Mesodermal cell (in vitro differentiated cells): Measurements from ENCODE around the gene SDHA.
"Not testable (repeated sequence)": the region's sequence is repeated elsewhere in the genome, so short reads cannot be mapped to it uniquely, and the experiment has no call there.

ENCODE experiments used
- H3K27ac ChIP-seq: 2 replicates; pipeline ENCODE4 v1.7.0; 2013; ENCODE audit warnings: mild to moderate bottlenecking, low read depth, low read length, moderate library complexity; ENCODE audit not compliant: severe bottlenecking
- H3K36me3 ChIP-seq: 2 replicates; pipeline ENCODE4 v1.7.1; 2013; ENCODE audit warnings: mild to moderate bottlenecking, low read length, moderate library complexity; ENCODE audit not compliant: control insufficient read depth, insufficient read depth
- H3K4me1 ChIP-seq: one replicate; pipeline ENCODE4 v1.7.1; 2013; ENCODE audit warnings: mild to moderate bottlenecking, low read length; ENCODE audit not compliant: insufficient read depth, control insufficient read depth, poor library complexity, severe bottlenecking
- H3K4me3 ChIP-seq: 2 replicates; pipeline ENCODE4 v1.7.0; 2013; ENCODE audit warnings: low read length, control low read depth, mild to moderate bottlenecking; ENCODE audit not compliant: insufficient read depth, poor library complexity, severe bottlenecking; ENCODE audit errors: extremely low read depth
- H3K9me3 ChIP-seq: 2 replicates; pipeline ENCODE4 v1.7.1; 2013; ENCODE audit warnings: mild to moderate bottlenecking, low read length, moderate library complexity; ENCODE audit not compliant: control insufficient read depth
- WGBS, 2 experiments: methylation state at CpG; one replicate each; pipeline ENCODE4 v1.1.5; 2013; ENCODE audit warnings: missing lambda C conversion rate in 2 of 2; ENCODE audit not compliant: insufficient coverage in 2 of 2; 5-methylcytosine and 5-hydroxymethylcytosine counted together

SDHA gene

DNA sequence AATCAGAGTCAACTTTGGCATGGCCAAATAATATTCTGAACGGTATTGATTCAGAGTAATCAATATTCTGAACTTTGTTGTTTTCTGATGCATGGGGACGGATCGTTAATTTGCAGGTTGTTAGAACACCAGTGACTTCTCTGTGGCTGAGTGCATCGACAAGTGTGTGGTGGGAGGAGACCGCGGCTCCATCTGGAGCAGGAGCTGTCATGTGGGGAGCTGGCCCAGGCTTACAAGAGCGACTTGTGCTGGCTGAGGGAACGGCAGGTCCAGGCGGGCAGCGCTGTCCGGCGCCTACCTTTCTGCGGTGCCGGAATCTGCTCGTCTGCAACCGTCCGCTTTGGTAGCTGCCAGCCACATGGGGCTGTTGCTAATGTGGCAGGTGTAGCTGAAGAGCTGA, 9.3 kb downstream of the SDHA start:
- not testable (repeated sequence) for H3K4me1 ChIP-seq, H3K27ac ChIP-seq, H3K9me3 ChIP-seq, H3K4me3 ChIP-seq
- peaks cover 75% of the 10 kb centered on the region for H3K36me3 ChIP-seq
- WGBS, 2 experiments: 90 to 93% methylated on average over 4 to 5 of the region's 17 CpGs

DNA sequence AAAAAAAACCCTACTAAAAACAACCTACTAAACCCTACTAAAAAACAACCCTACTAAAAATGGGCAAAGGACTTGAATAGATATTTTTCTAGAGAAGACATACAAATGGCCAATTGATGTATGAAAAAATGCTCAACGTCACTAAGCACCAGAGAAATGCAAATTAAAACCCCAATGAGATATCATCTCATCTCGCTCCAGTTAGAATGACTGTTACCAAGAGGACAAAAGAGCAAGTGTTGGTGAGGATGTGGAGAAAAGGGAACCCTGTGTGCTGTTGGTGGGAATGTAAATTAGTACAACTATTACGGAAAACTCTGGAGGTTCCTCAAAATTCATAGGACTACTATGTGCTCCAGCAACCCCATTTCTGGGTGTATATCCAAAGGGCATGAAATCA, 10.8 kb downstream of the SDHA start:
- Histone ChIP-seq H3K36me3 (peaks cover 81% of the 10 kb centered on the region), H3K4me3 (no peak overlapping the region), H3K27ac (no peak overlapping the region), H3K9me3 (no peaks in the 10 kb centered on the region), H3K4me1 (no peaks in the 10 kb centered on the region)
- 60 to 67% methylated on average over 1 of the region's 3 CpGs for WGBS, 2 experiments

DNA sequence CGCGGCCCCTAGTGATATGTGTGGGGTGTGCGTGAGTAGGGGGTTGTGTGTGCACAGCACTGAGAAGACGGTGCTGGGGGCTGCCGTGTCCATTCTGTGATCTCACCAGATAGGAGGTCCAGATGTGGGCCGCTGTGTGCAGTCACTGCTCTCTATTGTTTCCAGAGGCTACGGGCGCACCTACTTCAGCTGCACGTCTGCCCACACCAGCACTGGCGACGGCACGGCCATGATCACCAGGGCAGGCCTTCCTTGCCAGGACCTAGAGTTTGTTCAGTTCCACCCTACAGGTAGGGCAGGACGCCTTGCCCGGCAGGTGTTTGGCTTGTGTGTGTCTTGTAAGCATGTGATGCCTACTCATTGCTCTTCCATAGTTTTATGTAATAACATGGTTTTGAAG, 12.6 kb downstream of the SDHA start:
- 94 to 96% methylated on average over 7 to 11 of the region's 14 CpGs for WGBS, 2 experiments
- H3K4me1 ChIP-seq: no peaks in the 10 kb centered on the region
- no peak overlapping the region for H3K27ac ChIP-seq
- H3K9me3 ChIP-seq: no peaks in the 10 kb centered on the region
- peaks cover 80% of the 10 kb centered on the region for H3K36me3 ChIP-seq
- no peak overlapping the region for H3K4me3 ChIP-seq

DNA sequence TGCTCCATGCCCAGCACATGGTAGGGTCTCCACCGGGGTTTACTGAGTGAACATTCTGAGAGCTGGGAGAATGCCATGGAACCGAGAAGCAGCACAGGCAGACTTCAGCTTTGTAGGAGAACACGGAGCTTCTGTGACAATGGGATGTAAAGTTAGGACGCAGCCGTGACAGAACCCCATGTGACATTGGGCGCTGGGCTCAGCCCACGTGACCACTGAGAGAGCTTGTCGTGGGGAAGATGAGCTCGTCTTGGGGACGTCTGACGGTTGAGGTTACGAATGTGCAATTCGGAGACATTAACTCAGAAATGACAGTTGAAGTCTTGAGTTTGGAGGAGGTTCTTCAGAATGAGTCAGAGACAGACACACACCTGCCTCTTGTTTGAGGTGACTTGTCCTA, 13.5 kb downstream of the SDHA start:
- Histone ChIP-seq H3K27ac (no peak overlapping the region), H3K4me1 (no peaks in the 10 kb centered on the region), H3K4me3 (no peak overlapping the region), H3K36me3 (peaks cover 78% of the 10 kb centered on the region), H3K9me3 (no peaks in the 10 kb centered on the region)
- WGBS, 2 experiments: 89 to 90% methylated on average over 7 to 8 of the region's 13 CpGs

DNA sequence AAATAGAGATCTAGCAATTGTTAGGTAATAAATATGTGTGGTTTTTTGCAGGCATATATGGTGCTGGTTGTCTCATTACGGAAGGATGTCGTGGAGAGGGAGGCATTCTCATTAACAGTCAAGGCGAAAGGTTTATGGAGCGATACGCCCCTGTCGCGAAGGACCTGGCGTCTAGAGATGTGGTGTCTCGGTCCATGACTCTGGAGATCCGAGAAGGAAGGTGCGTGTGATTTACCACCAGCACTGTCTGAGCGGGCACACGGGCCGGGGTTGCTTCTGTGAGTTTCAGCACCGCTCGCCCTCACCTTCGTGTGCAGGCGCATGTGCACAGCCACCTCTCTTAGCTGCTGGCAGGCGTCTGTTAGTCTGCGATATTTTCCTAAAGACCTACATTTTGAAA, 15.3 kb downstream of the SDHA start:
- H3K9me3 ChIP-seq, H3K27ac ChIP-seq, H3K4me3 ChIP-seq, H3K4me1 ChIP-seq: not testable (repeated sequence)
- peaks cover 67% of the 10 kb centered on the region for H3K36me3 ChIP-seq
- 97% methylated on average over 10 to 12 of the region's 20 CpGs for WGBS, 2 experiments

DNA sequence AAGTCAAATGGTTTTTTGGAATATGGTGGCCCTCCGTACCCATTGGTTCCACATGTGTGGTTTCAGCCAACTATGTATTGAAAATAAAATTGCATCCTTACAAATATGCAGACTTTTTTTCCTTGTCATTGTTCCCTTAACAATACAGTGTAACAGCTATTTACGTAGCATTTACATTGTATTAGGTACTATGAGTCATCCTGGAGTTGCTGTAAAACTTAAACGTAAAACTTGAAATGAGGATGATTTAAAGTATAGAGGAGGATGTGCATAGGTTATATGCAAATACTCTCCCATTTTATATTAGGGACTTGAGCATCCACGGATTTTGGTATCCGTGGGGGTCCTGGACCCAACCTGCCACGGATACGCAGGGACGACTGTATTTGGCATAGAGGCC, 16.3 kb downstream of the SDHA start:
- WGBS, 2 experiments: 87 to 94% methylated on average over 5 of the region's 8 CpGs
- no peak overlapping the region for H3K27ac ChIP-seq
- peaks cover 64% of the 10 kb centered on the region for H3K36me3 ChIP-seq
- H3K4me1 ChIP-seq: no peaks in the 10 kb centered on the region
- H3K9me3 ChIP-seq: no peaks in the 10 kb centered on the region
- H3K4me3 ChIP-seq: no peak overlapping the region

DNA sequence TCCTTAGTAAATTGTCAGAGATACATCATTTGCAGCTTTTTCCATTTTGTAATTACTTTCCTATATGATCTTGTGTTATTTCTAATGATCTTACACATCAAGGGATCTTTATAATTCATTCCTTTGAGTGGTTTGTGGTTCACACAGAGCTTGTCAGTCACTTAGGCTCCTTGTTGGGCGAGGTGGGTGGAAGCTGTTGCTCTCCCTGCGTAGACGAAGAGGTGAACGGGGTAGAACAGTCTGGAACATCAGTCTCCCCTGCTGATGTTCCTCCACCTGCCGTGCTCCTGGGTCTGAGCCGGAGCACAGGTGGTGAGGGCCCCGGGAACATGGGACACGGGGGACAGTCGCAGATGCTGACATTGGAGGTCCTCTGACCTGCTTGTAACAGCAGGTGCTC, 17.4 kb downstream of the SDHA start:
- WGBS, 2 experiments: 100% methylated on average over 4 of the region's 9 CpGs; no CpG with 5 or more reads in 1 of the 2 experiments
- H3K36me3 ChIP-seq: peaks cover 65% of the 10 kb centered on the region
- not testable (repeated sequence) for H3K4me3 ChIP-seq, H3K4me1 ChIP-seq, H3K9me3 ChIP-seq, H3K27ac ChIP-seq

DNA sequence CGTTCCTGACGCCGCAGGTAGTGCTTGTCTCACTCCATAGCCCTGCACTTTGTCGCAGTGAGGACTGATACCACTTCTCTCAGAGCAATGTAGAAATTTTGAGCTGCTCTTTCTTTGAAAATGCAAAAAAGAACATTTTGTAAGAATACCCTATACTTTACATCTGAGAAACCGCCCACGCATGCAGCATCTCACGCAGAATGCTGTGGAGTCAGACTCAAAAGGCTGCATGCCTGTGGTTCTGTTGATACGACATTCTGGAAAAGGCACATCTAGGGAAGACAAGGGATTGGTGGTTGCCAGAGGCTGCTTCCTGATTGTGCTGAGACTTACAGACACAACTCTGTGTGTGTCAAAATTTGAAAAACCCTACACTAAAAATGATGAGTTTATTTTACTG, 19.8 kb downstream of the SDHA start:
- H3K9me3 ChIP-seq, H3K27ac ChIP-seq, H3K4me3 ChIP-seq, H3K4me1 ChIP-seq: not testable (repeated sequence)
- H3K36me3 ChIP-seq: peaks cover 73% of the 10 kb centered on the region
- WGBS, 2 experiments: 100% methylated on average over 2 of the region's 8 CpGs; no CpG with 5 or more reads in 1 of the 2 experiments

DNA sequence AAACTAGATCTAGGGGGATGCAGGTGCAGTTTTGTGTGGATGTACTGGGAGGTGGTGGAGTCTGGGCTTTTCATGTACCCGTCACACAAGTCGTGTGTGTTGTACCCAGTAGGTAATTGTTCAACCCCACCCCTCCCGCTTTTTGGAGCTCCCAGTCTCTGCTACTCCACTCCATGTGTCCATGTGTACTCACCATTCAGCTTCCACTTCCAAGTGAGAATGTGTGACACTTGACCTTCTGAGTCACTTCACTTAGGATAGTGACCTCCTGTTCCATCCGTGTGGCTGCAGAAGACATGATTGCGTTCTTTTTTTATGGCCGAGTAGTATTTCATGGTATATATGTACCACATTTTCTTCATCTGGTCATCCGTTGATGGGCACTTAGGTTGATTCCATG, 22.4 kb downstream of the SDHA start:
- H3K36me3 ChIP-seq: peaks cover 54% of the 10 kb centered on the region

DNA sequence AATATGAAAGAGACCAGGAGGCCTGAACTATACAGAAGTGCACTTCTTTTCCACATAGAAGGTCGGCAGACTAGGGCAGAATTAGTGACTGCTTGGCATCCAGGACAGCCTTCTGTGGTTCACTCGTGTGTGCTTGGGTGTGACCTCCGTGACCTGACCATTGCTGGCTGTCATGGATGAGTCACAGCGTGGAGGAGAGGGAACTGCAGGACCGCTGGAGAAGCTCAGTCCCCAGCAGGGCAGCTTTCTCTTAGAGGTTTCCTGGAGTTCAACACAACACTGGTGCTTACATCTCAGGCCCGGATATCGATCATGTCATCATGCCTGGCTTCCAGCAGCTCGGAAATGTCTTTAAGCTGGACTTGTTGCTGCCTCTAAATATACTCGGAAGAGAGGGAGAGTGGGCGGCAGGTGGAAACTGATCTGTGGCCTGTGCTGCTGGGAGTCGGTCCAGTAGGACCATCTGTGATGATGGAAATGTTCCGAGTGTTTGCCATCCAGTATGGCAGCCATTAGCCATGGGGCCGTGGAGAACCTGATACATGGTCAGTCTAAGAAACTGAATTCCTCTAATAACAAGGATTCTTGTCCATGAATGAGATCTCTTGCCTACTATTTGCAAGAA, 23.0 kb downstream of the SDHA start:
- H3K4me3 ChIP-seq, H3K27ac ChIP-seq, H3K4me1 ChIP-seq, H3K9me3 ChIP-seq: not testable (repeated sequence)
- whole genome bisulfite sequencing, 2 experiments: 75 to 87% methylated on average over 6 to 7 of the region's 13 CpGs
- peaks cover 55% of the 10 kb centered on the region for H3K36me3 ChIP-seq

More for the DNA sequence above, 22.4 kb downstream of the SDHA start:
- not testable (repeated sequence) for H3K9me3 ChIP-seq, H3K4me1 ChIP-seq, H3K4me3 ChIP-seq, H3K27ac ChIP-seq
- WGBS, 2 experiments: 94 to 100% methylated on average over 1 to 4 of the region's 7 CpGs

DNA sequence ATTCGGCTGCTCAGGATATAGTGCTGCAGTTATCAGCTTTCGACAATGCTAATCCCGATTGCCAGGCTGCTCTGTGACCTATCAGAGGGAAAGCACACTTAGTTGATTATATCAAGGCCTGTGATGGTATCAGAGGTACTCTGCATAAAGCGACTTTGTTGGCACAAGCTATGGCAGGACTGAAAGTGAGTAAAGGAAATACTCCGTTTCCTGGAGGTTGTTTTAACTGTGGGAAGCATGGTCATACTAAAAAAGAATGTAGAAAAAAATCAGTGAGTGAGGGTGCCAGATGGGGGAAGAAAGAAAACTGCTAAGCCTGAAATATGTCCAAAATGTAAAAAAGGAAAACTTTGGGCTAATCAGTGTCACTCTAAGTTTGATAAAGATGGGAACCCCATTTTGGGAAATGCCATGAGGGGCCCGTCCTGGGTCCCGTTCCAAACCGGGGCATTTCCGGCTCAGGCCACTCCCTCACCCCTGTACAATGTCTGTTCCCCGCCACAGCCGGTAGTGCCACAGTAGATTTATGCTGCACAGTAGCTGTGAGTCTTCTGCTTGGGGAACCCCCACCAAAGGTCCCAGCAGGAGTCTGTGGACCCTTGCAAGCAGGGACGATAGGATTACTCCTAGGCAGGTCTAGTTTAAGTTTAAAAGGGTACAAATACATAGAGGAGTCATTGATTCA, 25.7 kb downstream of the SDHA start:
- WGBS, 2 experiments: 88 to 91% methylated on average over 6 to 8 of the region's 12 CpGs
- not testable (repeated sequence) for H3K9me3 ChIP-seq, H3K27ac ChIP-seq, H3K4me1 ChIP-seq, H3K4me3 ChIP-seq
- H3K36me3 ChIP-seq: peaks cover 63% of the 10 kb centered on the region
